CD4-positive, alpha-beta T cell treated with Interleukin-12 subunit alpha and Interleukin-12 subunit beta, for 1 hour (primary cell): ENCODE results near the gene KCNK2.
"Not testable (repeated sequence)": the region's sequence is repeated elsewhere in the genome, so short reads cannot be mapped to it uniquely, and the experiment has no call there.

Experiments used
- DNase-seq: peaks from one replicate; pipeline ENCODE4 v3.0.0-alpha.2; 2020

KCNK2 gene

GRCh38 chr1:215160351-215160750, 77.8 kb downstream of the KCNK2 start:
- DNase-seq: no peak

- DNase-seq: not testable (repeated sequence)
These were observed 80.6 kb downstream of the KCNK2 start for GRCh38 chr1:215163144-215163543.

GRCh38 chr1:215166886-215167285, 84.3 kb downstream of the KCNK2 start:
- no peak for DNase-seq

- DNase-seq: no peak
These were observed 99.0 kb downstream of the KCNK2 start for GRCh38 chr1:215181518-215181917.

- DNase-seq: no peak
These were observed 102.6 kb downstream of the KCNK2 start for GRCh38 chr1:215185067-215185620.

DNA sequence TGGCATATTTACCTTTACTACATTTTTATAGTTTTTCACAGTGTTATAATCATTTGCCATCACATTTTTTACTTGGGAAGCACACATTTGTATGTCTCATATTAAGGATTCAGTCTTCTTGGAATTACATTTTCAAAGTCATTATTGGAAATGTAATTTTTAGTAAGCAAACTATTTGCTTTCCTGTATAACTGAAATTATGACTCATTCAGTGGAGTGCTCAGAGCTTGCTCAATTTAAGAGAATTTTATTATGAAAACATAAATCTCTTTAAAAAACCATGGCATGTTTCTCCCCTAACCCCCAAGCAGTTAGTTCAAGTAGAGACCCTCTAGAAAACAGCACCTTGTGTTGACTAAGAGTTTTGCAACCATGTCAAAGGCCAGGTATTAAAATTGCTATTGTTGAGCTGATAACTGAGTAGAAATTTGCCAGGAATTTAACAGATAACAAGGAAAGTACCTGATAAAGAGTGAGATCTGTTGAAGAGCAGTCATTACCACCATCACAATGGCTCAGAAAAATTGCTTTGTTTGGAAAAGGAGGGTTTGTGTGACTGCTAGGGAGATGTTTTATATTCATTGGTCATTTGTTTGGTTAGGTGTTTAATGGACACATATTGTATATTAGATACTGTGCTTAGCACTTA, 105.9 kb downstream of the KCNK2 start:
- DNase-seq: no peak

DNA sequence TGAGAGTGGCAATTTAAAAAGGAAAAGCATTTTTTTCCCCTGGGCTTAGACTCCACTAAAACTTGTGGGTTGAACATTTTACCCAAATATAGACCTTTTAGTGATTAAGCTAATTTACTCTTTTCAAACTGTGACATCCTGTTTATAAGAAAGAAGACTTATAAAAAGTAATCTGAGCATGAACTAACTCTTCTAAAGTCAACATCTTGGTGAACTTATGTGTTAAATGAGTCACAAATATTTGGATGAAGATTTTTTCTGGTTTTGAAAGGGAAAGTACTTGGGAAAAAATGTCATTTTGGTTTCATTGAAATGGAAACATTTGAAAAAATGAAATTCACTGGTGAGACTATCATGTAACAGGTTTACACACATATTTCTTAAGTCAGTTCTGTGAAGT, 109.8 kb downstream of the KCNK2 start:
- no peak for DNase-seq

- DNase-seq: no peak
These were observed 115.5 kb downstream of the KCNK2 start for GRCh38 chr1:215198021-215198420.

- no peak for DNase-seq
These were observed 117.6 kb downstream of the KCNK2 start for GRCh38 chr1:215200121-215200520.

GRCh38 chr1:215201283-215201682, 118.7 kb downstream of the KCNK2 start:
- DNase-seq: no peak

DNA sequence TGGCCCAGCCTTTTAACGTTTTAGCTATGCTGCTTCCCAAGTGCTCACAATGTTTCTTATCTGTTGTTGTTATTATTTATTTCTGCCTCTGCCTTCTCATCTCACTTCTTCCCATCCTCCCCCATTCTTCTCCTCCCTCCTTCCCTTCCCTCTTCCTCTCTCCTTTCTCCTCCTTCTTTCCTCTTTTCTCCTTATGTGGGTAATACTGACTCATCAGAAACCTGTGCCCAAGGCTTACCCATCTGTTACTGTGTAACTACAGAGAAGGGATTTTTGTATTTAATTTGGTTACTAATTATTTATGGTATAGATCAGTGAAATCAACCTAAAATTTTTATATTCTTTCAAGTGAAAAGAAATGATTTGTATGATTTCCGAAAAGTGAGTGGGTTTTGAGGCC, 120.3 kb downstream of the KCNK2 start:
- DNase-seq: no peak

DNA sequence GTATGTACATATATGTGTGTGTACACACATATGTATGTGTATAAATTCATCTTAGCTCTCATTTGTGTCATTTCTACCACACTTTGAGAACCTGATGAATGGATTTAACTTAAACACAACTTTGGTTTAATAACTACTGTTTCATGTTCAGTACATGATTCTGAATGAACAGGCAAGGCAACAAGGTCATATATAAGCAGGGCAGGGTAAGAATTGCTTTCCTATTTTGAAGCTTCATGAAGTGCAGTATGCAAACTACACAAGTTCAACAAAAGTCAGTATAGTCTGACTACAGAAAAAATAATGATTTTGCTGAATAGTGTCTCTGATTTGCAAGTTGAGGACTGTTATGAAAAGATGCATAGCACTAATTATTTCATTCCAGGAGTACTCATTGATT, 127.6 kb downstream of the KCNK2 start:
- no peak for DNase-seq

GRCh38 chr1:215215846-215216245, 133.3 kb downstream of the KCNK2 start:
- no peak for DNase-seq

DNA sequence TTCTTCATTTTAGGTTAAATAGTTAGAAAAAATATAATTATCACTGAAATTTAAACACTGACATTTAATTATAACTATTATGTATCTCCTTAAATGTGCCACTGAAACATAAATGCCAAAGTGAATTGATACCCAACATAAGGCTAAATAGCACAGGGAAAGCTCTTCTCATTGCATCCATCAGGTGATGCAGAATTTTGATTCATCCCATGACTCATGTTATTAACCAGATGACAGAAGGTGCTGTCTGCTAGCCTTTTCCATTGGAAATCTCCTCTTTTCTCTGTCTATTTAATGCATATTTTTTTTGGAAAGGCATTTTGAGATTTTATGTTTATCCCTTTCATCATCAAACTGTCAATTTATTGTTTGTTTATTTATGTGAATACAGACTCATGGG, 136.8 kb downstream of the KCNK2 start:
- DNase-seq: no peak

- DNase-seq: no peak
These were observed 137.8 kb downstream of the KCNK2 start for GRCh38 chr1:215220346-215220745.

GRCh38 chr1:215226757-215227156, 144.2 kb downstream of the KCNK2 start:
- DNase-seq: no peak

DNA sequence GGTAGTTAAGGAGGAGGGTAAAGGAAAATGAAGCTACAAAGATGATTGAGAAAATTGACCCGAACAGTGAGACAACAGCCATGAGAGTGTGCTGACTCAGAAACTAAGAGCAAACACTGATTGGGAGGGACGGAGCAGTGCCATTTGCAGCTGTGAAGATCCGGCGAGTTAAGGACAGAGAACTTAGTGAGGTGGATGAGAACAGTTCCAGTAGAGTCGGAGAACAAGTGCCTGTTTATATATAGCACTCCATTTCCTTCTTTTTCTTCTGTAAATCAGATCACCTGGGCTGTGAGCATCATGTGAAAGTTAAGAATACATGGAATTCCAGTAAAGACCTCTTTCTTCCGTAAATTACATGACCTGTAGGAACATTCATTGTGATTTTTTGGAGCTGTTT, 145.7 kb downstream of the KCNK2 start:
- DNase-seq: no peak

DNA sequence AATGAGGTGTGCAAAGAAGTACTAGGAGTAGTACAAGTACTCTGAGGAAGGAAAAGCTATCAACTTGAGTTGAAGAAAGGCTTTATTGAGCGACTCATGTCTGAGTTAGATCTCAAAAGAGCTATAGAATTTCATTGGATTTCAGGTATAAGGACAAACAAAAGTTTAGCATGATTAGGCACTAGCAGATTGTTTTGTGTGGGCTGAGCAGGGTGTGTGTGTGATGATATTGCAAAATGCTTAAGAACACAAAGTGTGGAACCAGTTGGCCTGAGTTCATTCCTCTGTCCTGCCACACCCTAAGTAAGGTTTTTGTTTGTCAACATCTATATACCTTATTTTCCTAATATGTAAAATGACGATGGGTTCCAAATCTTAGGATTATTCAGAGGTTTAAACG, 158.9 kb downstream of the KCNK2 start:
- DNase-seq: no peak

DNA sequence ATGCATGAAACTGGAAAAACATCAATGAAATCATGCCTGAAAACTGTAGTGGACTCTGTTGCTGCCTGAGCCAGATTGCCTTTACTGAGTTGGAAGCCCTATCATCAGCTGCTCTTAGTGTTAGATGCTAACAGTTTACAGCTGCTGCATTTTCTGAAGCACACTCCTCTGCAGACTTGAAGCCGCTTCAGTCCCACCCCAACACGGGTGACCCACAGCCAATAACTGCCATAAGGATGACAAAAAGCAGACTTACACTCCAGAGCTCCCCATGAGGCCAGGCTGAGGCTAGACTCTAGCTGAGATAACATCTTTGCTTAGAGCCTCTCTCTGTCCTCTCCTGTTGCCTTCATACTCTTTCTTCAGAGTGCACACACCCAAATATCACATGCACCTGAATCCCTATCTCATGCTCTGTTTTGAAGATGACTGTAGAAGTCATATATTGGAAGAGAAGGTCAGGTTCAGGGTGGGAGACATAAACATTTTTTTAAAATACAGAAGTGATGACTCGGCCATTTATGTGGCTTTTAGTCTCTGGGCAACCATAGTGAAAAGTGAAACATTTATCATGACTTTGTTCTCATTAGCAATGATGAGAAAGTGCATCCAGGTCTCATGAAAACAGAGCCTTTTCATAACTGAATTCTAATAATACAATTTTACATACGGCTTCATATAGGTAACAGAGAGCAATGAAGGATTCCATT, 161.0 kb downstream of the KCNK2 start:
- DNase-seq: no peak

GRCh38 chr1:215250913-215251312, 168.4 kb downstream of the KCNK2 start:
- DNase-seq: no peak

GRCh38 chr1:215251428-215251827, 168.9 kb downstream of the KCNK2 start:
- no peak for DNase-seq

GRCh38 chr1:215252164-215252563, 169.6 kb downstream of the KCNK2 start:
- DNase-seq: no peak

GRCh38 chr1:215256936-215257679, 174.6 kb downstream of the KCNK2 start:
- no peak for DNase-seq

GRCh38 chr1:215260711-215261110, 178.2 kb downstream of the KCNK2 start:
- no peak for DNase-seq
